ENCODE data around the gene VILL.
A peak's percentile ranks its signal among the peaks of the same experiment; 100 is the strongest.

VILL gene

DNA sequence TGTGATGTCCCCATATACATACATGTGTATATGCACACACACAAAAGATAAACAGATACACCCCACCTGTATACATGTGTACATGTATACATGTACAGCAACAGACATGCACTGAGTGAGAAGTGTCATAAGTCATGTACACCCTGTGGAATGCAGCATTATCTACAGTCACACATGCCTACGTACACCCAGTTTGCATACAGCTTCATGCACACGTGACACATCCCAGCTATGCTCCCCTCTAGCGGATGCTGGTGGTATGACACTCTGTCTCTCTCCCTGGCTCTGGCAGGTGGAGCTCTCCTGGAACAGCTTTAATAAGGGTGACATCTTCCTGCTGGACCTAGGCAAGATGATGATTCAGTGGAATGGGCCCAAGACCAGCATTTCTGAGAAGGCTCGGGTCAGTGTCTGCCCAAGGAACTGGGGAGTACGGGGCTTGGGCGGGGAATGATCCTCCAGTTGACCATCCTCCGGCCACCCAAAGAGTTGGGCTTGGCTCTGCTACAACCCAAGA lies 6.3 kb downstream of the VILL start:
- peak; percentile 63 for DNase-seq (ENCODE audit: insufficient read length, low spot score)
- peak; percentile 98 for FAIRE-seq

DNA sequence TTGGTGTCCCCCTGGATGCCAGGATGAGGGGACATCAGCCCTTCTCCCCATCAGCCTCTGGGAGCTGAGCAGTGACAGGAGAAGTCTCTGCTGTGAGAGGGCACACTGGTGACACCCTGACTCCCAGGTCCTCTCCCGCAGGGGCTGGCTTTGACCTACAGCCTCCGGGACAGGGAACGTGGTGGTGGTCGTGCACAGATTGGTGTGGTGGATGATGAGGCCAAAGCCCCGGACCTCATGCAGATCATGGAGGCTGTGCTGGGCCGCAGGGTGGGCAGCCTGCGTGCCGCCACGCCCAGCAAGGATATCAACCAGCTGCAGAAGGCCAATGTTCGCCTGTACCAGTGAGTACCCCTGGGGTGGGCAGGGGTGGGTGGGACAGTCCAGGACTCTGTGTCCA lies 6.8 kb downstream of the VILL start:
- FAIRE-seq: no peak
- no peak for DNase-seq (ENCODE audit: insufficient read length, low spot score)
- TF ChIP-seq PAX5 (IDR thresholded peaks at IDR 0.05; ENCODE audit: insufficient read depth, low read length, severe bottlenecking) (no peak), POU2F2 (IDR thresholded peaks at IDR 0.05; ENCODE audit: low read depth, low read length) (no peak), SPI1 (IDR thresholded peaks at IDR 0.05; ENCODE audit: low read depth, low read length) (no peak), POLR2AphosphoS5 (IDR thresholded peaks at IDR 0.05; ENCODE audit: low read depth, low read length) (no peak), POLR2A (IDR thresholded peaks at IDR 0.05; ENCODE audit: low read depth, low read length) (no peak), TAF1 (IDR thresholded peaks at IDR 0.05; ENCODE audit: low read depth, low read length) (no peak)

More for the DNA sequence above, 6.3 kb downstream of the VILL start:
- TF ChIP-seq POU2F2 (IDR thresholded peaks at IDR 0.05; ENCODE audit: low read depth, low read length) (peak; percentile 98), PAX5 (IDR thresholded peaks at IDR 0.05; ENCODE audit: insufficient read depth, low read length, severe bottlenecking) (no peak)

DNA sequence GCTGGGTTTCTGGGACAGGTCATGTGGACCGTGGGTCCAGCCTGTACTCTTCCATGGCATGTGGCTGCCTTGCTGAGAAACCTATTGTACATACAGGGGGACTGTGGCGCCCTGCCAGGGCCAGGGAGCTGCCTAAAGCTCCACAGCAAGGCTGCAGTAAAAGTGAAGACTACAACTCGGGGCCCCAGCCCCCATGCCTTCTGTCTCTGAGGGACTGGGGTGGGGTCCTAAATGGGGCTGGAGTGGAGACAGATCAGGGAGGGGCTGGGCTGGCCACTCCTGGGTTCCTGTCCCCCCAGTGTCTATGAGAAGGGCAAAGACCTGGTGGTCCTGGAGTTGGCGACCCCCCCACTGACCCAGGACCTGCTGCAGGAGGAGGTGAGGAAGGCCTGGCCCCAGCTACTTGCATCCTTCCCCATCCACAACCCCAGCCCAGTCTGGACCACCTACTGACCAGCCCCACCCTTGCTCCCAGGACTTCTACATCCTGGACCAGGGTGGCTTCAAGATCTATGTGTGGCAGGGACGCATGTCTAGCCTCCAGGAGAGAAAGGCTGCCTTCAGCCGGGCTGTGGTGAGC lies 7.3 kb downstream of the VILL start:
- TF ChIP-seq POLR2A (IDR thresholded peaks at IDR 0.05; ENCODE audit: low read depth, low read length): no peak
- TF ChIP-seq SPI1 (IDR thresholded peaks at IDR 0.05; ENCODE audit: low read depth, low read length): no peak
- TF ChIP-seq POLR2AphosphoS5 (IDR thresholded peaks at IDR 0.05; ENCODE audit: low read depth, low read length): no peak
- DNase-seq (ENCODE audit: insufficient read length, low spot score): no peak
- no peak for FAIRE-seq

DNA sequence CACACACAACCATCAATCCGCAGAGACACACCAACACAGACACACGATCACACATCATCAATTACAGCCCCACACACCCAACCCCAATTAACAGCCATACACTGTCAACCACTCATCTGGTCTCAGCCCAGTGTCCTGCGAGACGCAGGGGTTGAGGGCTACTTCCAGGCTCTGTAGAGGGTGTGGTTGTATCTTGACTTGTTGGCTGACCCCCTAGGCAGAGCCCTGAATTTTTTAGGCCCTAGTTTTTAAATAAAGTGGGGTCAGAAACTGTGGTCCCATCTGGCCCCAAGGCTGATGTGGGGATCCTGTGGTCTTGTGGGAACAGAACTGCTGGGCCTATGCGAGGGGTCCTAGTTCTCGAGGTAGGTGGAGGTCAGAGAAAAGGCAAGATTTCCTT lies 9.2 kb downstream of the VILL start:
- FAIRE-seq (no peak), DNase-seq (ENCODE audit: insufficient read length, low spot score) (no peak)
- TF ChIP-seq SPI1 (IDR thresholded peaks at IDR 0.05; ENCODE audit: low read depth, low read length): no peak

DNA sequence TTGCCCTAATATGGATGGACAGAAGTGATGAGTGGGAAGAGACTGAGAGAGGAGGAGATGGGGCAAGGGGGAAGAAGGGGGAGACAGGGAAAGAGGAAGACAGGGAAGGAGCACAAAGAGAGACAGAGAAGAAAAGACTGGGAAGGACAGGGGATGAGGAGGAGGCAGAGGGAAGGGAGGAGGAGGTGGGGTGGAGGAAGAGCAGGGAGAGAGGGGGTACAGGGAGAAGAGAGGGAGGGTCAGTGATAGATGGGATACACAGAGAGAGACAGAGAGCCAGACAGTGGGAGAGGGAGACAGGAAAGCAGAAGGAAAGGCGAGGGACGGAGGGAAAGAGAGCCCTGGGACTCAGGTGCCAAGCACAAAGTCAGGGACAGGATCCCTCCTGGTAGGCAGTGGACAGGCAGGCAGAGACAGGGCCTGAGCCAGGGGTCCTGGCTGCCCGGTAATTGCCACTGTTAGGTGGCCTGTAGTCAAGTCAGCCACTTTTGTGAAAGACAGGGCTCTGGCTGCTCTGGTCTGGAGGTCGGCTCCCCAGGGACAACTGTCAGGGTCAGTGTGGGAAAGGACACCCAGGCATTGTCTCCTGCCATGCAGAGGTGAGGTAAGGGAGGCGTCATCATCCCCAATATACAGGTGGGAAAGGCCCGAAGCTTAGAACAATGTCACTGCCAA lies 9.8 kb downstream of the VILL start:
- no peak for TF ChIP-seq POLR2AphosphoS5 (IDR thresholded peaks at IDR 0.05; ENCODE audit: low read depth, low read length)
- TF ChIP-seq POLR2A (IDR thresholded peaks at IDR 0.05; ENCODE audit: low read depth, low read length): no peak
- no peak for TF ChIP-seq PAX5 (IDR thresholded peaks at IDR 0.05; ENCODE audit: insufficient read depth, low read length, severe bottlenecking)
- no peak for TF ChIP-seq TAF1 (IDR thresholded peaks at IDR 0.05; ENCODE audit: low read depth, low read length)
- no peak for TF ChIP-seq POU2F2 (IDR thresholded peaks at IDR 0.05; ENCODE audit: low read depth, low read length)
- TF ChIP-seq SPI1 (IDR thresholded peaks at IDR 0.05; ENCODE audit: low read depth, low read length): no peak
- FAIRE-seq (no peak), DNase-seq (ENCODE audit: insufficient read length, low spot score) (no peak)

DNA sequence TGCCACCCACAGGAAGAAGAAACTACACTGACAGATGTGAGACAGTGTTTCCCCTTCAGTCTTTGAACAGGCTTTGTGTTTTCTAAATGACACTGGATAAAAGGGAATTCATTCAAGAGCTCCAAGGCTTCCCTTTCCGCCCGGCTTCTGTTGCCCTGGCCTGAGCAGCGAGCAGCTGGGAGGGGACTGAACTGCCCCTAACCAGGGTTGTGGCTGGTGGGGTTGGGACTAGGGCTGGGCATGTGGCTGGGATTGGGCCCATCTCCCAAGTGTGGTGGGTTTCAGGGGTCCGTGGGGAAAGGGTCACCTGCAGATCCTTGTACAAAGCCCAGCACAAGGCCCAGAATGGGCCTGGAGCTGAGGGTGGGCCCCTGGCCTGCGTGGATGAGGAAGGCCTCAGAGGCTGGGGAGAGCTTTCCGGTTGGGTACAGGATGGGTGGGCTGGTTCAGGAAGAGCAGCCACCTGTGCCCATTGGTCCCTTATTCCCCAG lies 10.4 kb downstream of the VILL start:
- no peak for TF ChIP-seq POLR2AphosphoS5 (IDR thresholded peaks at IDR 0.05; ENCODE audit: low read depth, low read length)
- no peak for TF ChIP-seq POLR2A (IDR thresholded peaks at IDR 0.05; ENCODE audit: low read depth, low read length)
- no peak for TF ChIP-seq PAX5 (IDR thresholded peaks at IDR 0.05; ENCODE audit: insufficient read depth, low read length, severe bottlenecking)
- DNase-seq (ENCODE audit: insufficient read length, low spot score) (no peak), FAIRE-seq (no peak)

DNA sequence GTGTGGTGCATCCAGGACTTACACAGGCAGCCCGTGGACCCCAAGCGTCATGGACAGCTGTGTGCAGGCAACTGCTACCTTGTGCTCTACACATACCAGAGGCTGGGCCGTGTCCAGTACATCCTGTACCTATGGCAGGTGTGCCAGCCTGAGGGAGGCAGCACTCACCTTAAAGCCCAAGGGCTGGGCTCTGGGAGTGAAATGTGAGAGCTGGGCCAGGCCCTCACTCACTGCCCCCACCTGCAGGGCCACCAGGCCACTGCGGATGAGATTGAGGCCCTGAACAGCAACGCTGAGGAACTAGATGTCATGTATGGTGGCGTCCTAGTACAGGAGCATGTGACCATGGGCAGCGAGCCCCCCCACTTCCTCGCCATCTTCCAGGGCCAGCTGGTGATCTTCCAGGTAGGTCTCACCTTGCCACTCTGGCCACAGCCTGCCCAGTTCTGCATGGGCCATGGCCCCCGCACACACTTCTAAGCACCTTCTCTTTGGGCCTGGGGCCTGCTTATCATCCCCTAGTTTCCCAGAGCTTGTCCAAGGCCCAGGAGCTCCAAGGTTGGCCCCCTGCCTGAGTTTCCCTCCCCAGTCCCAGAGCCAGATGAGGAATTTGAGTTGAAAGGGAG lies 11.0 kb downstream of the VILL start:
- no peak for FAIRE-seq
- no peak for DNase-seq (ENCODE audit: insufficient read length, low spot score)
- TF ChIP-seq SPI1 (IDR thresholded peaks at IDR 0.05; ENCODE audit: low read depth, low read length): no peak
- no peak for TF ChIP-seq POLR2AphosphoS5 (IDR thresholded peaks at IDR 0.05; ENCODE audit: low read depth, low read length)
- no peak for TF ChIP-seq TAF1 (IDR thresholded peaks at IDR 0.05; ENCODE audit: low read depth, low read length)
- TF ChIP-seq PAX5 (IDR thresholded peaks at IDR 0.05; ENCODE audit: insufficient read depth, low read length, severe bottlenecking): no peak

DNA sequence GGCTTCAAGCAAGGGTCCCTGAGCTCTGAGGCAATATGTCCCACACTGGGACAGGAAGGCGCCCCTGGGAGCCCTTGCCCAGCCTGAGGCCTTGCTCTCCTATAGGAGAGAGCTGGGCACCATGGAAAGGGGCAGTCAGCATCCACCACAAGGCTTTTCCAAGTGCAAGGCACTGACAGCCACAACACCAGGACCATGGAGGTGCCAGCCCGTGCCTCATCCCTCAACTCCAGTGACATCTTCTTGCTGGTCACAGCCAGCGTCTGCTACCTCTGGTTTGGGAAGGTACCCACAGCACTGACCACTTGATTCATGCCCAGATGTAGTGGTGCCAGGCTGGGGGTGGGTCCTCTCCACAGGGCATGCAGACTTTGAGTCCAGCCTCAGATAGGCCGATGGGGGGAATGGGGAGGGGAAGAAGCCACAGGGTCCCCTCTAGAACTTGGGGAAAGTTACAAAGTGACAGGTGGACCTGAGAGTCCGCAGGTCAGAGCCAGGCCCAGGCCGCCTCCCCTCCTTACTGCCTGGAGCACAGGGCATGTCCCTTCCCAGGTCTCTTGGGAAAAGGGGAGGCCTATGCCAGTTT lies 11.8 kb downstream of the VILL start:
- no peak for TF ChIP-seq TAF1 (IDR thresholded peaks at IDR 0.05; ENCODE audit: low read depth, low read length)
- TF ChIP-seq POLR2A (IDR thresholded peaks at IDR 0.05; ENCODE audit: low read depth, low read length): no peak
- no peak for TF ChIP-seq SPI1 (IDR thresholded peaks at IDR 0.05; ENCODE audit: low read depth, low read length)
- TF ChIP-seq POLR2AphosphoS5 (IDR thresholded peaks at IDR 0.05; ENCODE audit: low read depth, low read length): no peak
- TF ChIP-seq POU2F2 (IDR thresholded peaks at IDR 0.05; ENCODE audit: low read depth, low read length): no peak
- TF ChIP-seq PAX5 (IDR thresholded peaks at IDR 0.05; ENCODE audit: insufficient read depth, low read length, severe bottlenecking): no peak
- no peak for DNase-seq (ENCODE audit: insufficient read length, low spot score)
- no peak for FAIRE-seq

DNA sequence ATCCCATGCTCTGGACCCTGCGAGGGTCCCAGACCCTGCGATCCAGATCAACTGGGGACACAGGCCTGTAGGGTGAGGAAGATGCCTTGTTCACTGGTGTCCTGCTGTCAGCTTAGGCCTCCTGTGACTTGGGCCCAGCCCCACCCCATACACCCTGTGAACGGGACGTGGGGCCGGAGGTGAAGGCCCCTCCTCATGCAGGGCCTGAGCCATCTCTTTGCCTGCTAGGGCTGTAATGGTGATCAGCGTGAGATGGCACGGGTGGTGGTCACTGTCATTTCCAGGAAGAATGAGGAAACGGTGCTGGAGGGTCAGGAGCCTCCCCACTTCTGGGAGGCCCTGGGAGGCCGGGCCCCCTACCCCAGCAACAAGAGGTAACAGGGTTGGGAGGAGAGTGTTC lies 12.4 kb downstream of the VILL start:
- FAIRE-seq (no peak), DNase-seq (ENCODE audit: insufficient read length, low spot score) (no peak)
- no peak for TF ChIP-seq SPI1 (IDR thresholded peaks at IDR 0.05; ENCODE audit: low read depth, low read length)
- no peak for TF ChIP-seq TAF1 (IDR thresholded peaks at IDR 0.05; ENCODE audit: low read depth, low read length)
- TF ChIP-seq POLR2AphosphoS5 (IDR thresholded peaks at IDR 0.05; ENCODE audit: low read depth, low read length): no peak
- TF ChIP-seq POLR2A (IDR thresholded peaks at IDR 0.05; ENCODE audit: low read depth, low read length): no peak
- TF ChIP-seq PAX5 (IDR thresholded peaks at IDR 0.05; ENCODE audit: insufficient read depth, low read length, severe bottlenecking): no peak
- no peak for TF ChIP-seq POU2F2 (IDR thresholded peaks at IDR 0.05; ENCODE audit: low read depth, low read length)

DNA sequence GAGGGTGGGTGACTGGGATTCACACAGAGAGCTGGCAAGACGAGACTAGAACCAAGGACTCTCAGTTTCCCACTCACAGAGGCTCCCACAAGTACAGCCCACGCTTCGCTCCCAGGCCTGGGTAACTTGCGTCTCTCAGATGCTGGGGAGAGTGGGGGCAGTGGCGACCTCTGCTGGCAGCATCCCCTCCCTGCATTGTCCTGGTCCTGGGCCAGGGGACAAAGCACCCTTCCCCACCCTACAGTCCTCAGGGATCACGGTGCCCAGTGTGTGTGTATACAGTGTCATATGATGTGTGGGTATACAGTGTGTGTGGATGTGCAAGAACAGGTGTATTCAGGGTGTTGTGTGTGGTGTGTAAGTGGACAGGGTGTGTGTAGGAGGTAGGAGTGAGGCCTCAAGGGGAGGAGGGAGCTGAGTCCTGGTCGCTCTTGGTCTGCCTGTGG lies 12.8 kb downstream of the VILL start:
- FAIRE-seq: peak; percentile 66
- TF ChIP-seq POLR2AphosphoS5 (IDR thresholded peaks at IDR 0.05; ENCODE audit: low read depth, low read length) (no peak), SPI1 (IDR thresholded peaks at IDR 0.05; ENCODE audit: low read depth, low read length) (no peak), TAF1 (IDR thresholded peaks at IDR 0.05; ENCODE audit: low read depth, low read length) (no peak), POLR2A (IDR thresholded peaks at IDR 0.05; ENCODE audit: low read depth, low read length) (no peak)
- peak; percentile 62 for DNase-seq (ENCODE audit: insufficient read length, low spot score)

Data from GM12891 (cell line).